Thyroid gland (tissue), 4 donors: ENCODE data around the gene MBNL2.

ENCODE experiments used
- CTCF ChIP-seq, 6 experiments: fragments of 200-600 bp in 3 of 6; fragments of 450-650 bp in 3 of 6; sonication (generic) in 3 of 6; IDR thresholded peaks; one replicate each; pipeline ENCODE4 v1.5.1; 2016 to 2019; ENCODE audit warnings: antibody characterized with exemption in 6 of 6, mild to moderate bottlenecking in 2 of 6, inconsistent platforms in 1 of 6, moderate library complexity in 1 of 6
- POLR2A ChIP-seq, 2 donors: fragments of 450-650 bp; IDR thresholded peaks; one replicate each; pipeline ENCODE4 v1.6.1; 2017; ENCODE audit warnings: antibody characterized with exemption in 2 of 2, mild to moderate bottlenecking in 2 of 2, moderate library complexity in 1 of 2

GRCh38 chr13:97212601-97213040 lies 9.5 kb upstream of the MBNL2 start:
- TF ChIP-seq CTCF (IDR thresholded peaks at IDR 0.05) (peak in 4 of 6 experiments; percentile 24 to 43 (median 36)), POLR2A (IDR thresholded peaks at IDR 0.05) (no peak)
